ENCODE results near the gene AHR.

Gene AHR

DNA sequence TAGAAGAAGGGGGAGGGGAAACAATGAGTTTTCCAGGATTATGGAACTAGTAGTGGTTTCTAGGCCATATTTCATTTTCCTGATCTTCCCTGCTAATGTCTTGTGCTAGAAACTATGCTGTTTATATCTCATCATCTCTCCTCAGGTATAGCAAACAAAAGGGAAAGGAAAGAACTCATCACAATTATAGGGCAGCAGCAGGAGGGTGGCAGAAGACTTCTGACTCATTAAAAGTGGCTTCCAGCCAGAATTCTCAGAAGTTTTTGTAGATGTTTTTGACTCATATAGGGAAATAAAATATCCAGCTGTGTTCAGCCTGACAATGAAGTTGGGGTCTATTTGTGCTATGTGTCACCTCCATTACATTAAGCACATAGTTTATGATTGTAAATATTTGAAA lies 6.5 kb downstream of the AHR start:
- no peak for DNase-seq (ENCODE audit: low spot score)

DNA sequence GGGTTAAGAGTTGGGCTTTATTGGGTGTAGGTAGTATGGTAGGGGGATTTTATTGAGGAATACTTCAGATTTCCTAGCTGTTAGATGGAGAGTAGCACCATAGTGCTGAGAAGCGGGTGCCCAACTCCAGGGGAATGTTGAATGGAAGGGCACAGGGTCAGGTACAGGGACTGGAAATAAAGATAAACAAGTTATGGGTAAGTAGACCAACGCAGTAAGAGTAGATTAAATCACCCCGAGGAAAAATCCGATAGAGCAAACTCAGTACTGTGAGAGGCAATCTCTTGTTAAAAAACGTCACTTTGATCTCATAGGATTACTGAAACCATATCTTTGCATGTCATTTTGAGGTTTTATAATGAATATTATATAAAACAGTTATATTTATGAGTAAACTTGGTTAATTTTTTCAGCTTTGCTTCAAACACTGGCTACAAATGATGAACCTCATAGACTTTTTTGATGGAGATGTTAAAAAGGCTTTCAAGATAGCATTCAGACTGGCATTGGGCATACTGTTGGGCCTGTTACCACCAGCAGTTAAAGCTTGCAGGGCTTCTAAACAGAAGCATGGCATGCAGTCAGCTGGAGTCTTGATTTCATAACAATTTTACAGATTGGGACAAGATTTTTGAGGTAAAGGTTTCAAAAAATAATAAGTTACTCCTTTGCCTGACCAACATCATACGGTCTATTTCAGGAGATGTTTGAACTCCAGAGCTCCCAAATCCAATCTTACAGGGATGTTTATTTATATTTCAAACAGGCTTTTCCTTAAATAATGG lies 7.1 kb downstream of the AHR start:
- no peak for DNase-seq (ENCODE audit: low spot score)

DNA sequence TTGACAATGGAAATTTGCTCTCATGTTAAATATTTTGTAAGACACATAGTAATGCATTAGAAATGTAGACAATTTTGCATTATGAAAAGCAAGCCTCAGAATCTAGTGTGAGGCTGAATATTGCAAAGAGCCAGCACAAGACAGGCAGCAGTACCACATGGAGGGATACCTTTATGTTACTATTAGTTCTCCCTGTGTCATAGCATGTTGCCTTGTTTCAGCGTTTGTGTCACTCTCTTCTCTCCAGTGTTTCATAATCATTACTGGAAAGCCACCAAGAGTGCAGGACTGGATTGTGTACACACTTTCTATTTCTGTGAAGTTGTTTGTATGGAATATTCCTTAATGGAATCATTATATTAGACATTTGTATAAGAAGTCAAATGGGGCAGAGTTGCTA lies 8.5 kb downstream of the AHR start:
- DNase-seq (ENCODE audit: low spot score): no peak

DNA sequence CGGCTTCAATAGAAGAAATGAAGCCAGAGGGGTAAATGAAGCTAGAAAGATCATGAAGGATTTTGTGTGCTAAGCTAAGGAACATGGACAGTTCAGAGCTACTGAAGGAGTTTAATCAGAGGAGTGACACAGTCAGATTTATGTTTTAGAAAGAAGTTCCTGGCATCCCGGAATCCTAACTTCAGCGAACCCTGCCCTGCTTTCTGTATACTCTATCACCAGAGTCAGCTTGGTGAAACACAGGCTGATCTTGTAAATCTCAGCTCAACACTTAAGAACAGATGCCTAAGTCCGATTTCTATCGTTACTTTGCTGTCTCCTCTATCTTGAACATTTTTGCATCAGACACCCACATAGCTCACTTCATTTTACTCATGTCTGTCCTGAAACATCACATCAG lies 9.1 kb downstream of the AHR start:
- no peak for DNase-seq (ENCODE audit: low spot score)

DNA sequence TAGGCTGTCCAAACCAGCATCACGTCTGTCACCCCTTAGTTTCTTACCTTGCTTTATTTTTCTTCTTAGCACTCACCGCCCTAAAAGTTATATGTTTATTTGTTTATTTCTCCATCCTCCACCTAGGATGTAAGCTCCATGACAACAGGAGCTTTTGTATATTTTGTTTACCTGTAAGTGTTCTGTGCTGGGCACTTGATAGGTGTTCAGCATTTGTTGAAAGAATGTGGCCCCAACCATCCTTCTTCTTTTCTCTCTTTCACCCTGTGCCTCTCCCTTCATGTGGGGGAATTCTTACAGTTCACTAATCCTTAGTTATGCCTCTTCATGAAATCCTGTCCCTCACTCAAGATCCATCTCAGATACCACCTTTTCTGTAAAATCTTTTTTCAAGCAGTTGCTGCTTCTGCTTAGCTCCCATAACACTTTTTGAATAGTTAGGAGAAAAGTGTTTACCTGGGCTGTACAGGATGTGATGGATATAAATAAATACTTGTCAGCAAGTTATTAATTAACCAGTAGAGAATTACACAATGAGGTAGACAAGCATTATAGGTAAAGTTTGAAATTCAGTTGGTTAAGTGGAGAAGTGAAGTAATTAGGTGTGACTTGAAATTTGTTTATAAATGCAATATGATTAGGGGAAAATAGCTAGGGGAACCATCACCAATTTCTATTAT lies 9.7 kb downstream of the AHR start:
- no peak for DNase-seq (ENCODE audit: low spot score)

DNA sequence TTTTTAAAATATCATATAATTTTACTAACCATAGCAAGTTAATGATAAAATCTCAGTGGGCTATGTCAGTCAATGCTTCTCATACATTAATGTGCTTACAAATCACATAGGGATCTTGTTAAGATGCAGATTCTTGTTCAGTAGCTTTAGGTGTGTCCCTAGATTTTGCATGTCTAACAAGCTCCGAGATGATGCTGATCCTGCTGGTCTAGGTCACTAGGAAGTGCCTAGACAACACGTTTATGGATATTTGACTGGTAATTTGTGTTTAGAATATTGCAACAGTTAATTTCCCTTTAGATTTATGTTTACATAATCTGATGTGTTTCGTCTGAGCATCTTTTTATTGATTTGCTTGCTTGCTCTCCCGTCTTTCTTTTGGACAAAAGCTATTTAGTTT lies 12.7 kb downstream of the AHR start:
- DNase-seq (ENCODE audit: low spot score): no peak

DNA sequence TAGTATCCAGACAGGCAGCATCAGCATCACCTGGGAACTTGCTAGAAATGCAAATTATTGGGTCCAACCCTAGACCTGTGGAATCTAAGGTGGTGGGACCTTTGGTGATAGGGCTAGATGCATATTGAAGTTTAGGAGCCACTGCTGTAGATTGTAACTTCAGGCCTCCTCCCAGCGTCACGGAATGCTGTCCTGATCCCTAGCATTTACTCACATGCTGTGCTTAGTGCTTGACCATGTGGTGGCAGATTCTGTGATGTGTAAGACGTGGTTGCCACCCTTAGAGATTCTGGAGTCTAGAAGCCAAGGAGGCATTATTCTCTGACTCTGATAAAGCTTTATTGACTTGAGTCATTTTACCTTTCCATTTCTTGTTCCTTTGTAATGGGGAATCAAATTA lies 13.5 kb downstream of the AHR start:
- DNase-seq (ENCODE audit: low spot score): no peak

DNA sequence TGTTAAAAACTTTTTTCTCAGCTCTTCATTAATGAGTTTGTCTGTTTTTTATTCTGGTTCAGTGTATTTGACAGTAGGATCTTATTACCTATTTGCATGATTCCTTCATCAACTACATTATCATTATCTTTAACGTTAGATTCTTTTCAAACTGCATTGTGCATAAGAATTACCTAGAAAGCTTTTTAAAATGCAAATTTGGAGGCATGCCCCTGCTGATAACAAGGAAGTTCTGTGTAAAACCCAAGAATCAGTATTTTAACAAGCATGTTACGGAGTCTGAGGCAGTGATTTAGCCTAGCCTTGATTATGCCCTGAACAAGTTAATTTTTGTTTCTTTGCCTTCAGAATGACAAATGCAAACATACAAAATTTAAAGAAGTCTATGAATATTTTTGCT lies 14.2 kb downstream of the AHR start:
- DNase-seq (ENCODE audit: low spot score): no peak

DNA sequence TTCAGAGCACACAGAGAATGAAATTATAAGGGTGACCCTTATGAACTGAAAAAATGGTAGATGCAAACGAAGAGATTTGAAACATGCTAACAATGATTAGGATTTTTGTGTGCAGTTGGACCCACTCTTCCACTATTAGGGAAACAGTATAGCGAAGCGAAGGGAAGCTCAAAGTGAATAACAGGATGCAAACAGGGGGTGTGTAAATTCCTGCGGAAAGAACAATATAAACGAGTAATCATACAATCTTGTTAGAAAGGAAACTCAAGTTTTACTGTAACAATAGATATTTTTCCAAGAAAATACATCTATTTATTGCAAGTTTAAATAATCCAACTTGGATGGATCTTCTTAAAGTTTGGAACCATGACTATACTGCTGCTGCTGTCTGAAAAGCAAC lies 14.7 kb downstream of the AHR start:
- DNase-seq (ENCODE audit: low spot score): no peak

DNA sequence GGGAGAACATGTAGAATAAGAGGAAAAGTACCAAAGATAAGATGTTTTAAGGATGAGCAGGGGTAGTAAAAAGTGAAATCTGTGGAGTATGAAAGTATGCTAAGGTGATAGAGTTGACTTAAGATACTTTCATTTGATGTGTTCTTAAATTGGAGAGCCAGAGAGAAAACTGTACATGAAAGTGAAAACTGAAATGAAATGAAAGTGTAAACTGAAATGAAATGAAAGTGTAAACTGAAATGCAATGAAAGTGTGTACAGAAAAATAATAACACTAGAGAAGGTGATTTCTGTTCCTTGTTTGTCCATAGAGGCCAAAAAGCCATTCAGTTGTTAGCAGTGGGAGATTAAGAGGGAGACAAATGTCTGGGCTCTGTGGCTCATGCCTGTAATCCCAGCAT lies 17.5 kb downstream of the AHR start:
- no peak for DNase-seq (ENCODE audit: low spot score)

DNA sequence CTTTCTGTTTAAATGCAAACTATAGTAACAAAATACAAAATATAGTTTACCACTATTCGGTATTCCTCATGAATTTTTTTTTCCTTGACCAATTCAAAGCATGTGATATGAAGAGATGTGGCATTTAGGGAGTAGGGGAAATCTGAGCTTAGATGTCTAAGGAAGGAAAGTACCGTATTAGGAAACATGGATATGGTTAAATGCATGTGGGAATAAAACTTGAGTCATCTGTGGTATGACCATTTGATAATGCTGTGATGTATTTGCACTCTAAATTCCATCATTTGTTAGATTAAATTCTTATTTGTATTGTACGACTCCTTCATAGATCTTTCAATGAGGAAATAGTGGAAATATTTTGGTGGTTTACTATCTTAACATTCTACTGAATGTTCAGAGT lies 19.7 kb downstream of the AHR start:
- no peak for DNase-seq (ENCODE audit: low spot score)

DNA sequence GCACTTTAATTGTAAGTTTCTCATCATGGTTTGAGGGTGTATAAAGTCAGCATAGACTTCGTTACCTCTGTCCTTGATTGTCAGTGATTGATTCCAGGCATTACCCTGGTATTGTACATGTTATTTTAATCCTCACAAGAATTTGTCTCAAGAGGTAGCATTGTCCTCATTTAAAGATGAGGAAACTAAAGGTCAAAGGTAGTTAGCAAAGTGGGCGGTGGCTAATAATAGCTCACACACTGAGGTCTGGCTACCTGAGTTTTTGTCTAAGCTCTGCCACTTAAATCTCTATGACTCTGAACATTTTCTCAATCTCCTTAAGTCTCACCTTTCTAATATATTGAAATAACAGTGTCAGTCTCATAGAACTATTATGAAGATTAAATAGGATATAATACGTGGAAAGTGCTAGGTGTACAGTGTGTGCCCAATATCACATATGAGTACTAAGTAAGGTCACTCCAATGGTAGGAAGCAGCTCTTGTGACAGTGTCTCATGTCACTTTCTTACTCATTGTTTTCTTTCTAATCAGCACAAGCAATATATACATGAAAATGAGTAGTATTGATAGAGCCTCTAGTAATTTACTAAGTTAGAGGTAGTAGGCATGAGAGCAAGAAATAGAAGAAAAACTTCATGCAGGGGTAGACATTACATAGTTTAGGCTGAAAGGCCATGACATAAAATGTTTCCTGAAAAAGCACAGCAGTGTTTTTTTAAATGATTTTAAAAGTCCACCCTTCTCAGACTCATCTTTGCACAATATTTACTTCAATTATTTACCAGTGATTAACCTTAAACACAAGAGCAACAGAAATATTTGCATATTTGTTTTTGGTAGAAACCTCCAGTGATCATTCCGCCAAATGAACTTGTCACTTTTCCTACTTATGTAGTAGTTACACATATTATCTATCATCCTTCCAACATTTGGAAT lies 21.0 kb downstream of the AHR start:
- DNase-seq (ENCODE audit: low spot score): no peak

DNA sequence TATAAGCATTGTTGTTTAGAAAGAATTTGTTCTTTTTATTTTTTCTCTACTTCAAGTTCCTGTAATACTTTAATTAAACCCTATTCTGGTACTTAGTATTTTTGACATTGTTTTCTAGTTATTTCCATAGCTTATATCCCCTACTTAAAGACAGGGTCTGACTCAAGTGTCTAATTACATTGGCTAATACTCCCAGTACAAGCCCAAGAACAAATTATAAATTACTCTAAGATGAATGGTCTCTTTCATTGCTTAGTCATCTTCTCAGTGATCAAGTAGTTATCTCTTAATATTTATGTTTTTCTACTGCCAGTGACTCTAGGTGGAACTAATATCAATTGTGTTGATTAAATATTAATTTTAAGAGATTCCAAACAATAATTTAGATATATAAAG lies 21.6 kb downstream of the AHR start:
- DNase-seq (ENCODE audit: low spot score): no peak

DNA sequence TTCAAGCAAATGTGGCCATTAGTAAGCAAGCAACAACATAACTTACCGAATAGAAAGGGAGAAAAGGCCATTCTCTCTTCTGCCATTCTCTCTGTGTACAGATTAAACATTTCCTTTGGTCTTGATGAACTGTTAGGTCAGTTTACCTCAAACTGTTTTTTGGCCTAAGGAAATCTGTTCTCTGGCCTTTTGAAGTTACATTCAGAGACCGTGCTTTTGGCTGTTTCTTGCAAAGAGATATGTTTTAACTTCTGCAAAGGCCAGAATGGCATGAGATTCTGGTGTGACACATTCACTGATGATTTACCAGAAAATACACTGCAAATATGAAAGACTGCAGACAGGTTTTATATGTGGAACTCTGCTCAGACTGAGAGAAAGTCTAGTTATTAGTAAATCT lies 22.2 kb downstream of the AHR start:
- DNase-seq (ENCODE audit: low spot score): no peak

DNA sequence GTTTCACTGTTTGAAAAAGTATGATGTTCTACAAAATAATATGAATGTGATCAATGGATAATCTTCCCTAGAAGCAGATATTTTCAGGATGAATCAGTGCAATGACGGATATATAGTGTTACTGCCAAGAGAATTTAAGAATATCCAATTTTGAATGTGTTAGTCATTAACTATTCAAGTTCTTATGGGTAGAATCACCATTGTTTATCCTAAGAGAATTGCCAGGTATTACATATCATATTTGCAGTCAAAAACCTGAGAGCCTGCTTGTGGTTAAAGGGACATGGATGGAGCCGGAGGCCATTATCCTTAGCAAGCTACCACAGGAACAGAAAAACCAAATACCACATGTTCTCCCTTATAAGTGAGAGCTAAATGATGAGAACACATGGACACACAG lies 26.9 kb downstream of the AHR start:
- DNase-seq (ENCODE audit: low spot score): no peak

DNA sequence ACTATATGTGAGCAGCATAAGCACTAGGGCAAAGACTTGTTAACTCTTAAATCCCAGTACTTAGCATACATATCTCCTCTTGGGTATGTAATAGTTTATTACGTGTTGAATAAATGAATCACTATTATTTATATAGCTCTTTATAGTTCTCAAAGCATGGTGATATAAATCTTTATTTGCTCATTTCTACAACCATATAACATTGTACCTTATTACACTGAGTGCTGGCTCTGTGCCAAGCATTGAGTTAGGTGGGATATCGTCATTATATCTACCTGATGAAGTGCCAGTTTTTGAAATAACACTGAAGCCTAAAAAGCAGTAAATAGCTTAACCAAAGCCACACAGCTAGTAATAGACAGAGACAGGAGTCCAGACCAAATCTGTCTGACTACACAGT lies 27.9 kb downstream of the AHR start:
- DNase-seq (ENCODE audit: low spot score): no peak

DNA sequence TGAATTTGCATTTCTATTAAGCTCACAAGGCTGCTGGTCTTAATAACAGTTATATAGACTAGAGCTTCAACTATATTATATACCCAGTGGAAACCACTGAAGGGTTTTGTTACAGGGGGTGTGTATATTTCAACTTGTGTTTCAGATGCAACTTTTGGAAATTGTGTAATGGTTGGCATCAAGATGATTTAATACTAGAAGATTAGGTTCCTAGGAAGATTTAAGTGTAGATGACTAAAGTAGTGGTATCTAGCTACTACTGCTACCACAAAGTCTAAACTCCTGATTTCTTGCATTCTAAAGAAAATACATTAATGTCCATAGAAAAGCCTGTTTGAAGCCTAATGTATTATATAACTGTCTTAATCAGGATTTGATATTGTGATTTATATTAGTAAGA lies 30.2 kb downstream of the AHR start:
- no peak for DNase-seq (ENCODE audit: low spot score)

DNA sequence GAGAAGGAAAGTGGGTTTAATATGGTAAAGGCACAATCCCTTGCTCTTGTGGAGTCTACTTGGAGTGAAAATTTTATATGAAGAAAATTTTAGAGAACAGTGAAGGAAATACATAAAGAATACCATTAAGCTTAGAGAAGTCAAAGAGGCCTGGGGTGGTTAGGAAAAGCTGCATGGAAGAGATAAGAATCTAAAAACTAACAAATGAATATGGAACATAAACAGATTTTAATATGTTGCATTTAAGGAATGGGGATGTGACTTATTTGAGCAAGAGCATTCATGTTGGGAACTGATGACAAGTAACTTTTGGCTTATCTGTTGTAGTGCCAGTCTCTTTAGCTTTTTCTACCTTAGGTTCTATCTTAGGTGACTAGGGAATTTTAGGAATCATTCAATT lies 31.0 kb downstream of the AHR start:
- DNase-seq (ENCODE audit: low spot score): no peak

DNA sequence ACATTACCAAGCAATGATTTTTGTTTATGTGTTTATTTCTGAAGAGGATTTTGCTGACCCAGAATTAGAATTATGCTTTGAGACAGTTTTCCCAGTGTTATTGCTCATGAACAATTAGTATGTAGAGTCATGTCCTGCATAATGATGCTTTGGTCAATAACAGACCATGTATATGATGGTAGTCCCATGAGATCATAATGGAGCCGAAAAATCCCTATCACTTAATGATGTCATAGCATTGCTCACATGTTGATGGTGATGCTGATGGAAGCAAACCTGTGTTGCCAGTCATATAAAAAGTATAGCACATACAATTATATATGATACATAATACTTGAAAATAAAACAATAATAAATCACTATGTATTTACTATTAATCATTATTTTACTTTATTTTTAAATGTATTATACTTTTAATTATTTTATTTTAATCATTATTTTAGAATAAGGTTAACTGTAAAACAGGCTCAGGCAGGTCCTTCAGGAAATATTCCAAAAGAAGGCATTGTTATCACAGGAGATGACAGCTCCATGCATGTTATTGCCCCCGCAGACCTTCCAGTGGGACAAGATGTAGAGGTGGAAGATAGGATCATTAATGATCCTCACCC lies 33.5 kb downstream of the AHR start:
- no peak for DNase-seq (ENCODE audit: low spot score)

DNA sequence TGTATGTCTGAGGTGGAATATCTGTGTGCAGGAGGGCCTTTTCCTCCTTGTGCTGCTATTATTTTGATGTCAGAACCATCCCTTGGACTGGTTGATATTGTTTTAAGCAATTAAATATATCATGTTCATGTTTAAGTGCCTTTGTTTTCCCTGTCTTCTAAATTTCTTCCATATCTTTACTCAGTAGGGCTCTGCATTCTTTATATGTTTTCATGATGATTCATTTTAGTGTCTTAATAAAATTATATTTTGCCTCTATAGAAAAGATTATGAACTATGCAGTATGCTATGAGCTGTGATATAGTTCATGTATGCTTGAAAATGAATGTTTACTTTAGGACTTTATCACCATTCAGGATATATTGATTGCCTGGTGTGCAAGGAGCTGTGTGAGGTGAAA lies 34.8 kb downstream of the AHR start:
- DNase-seq (ENCODE audit: low spot score): no peak

DNA sequence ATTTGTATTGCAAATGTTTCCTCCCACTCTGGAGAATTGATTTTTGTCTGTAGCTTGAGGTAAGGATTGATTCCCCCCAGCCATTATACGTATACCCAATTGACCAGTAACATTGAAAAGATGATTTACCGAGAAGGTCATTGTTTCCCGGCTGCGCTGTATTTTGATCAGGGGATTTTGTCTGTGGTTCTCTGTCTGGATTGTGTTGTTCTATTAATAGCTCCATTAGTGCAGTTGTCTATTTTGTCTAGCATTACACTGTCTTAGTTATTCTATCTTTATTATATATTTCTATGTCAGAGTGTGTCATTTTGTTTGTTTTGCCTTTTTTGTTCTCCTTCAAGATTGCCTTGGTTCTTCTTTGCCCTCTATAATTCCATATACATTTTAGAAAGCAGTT lies 37.7 kb downstream of the AHR start:
- DNase-seq (ENCODE audit: low spot score): no peak

DNA sequence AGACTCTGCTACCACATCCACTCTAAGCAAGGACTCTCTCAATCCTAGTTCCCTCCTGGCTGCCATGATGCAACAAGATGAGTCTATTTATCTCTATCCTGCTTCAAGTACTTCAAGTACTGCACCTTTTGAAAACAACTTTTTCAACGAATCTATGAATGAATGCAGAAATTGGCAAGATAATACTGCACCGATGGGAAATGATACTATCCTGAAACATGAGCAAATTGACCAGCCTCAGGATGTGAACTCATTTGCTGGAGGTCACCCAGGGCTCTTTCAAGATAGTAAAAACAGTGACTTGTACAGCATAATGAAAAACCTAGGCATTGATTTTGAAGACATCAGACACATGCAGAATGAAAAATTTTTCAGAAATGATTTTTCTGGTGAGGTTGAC lies 40.7 kb downstream of the AHR start:
- no peak for DNase-seq (ENCODE audit: low spot score)

DNA sequence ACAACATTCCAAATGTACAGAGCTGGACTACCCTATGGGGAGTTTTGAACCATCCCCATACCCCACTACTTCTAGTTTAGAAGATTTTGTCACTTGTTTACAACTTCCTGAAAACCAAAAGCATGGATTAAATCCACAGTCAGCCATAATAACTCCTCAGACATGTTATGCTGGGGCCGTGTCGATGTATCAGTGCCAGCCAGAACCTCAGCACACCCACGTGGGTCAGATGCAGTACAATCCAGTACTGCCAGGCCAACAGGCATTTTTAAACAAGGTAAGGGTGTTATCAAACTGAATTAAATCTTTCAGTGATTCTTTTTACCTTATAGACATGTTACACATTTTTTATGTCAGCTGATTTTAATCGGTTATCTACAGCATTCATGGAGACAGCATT lies 41.5 kb downstream of the AHR start:
- no peak for DNase-seq (ENCODE audit: low spot score)
